GM15510 (cell line): ENCODE data around the gene BCAS2.

Experiments
- POLR2A ChIP-seq: IDR thresholded peaks from 3 replicates; pipeline ENCODE4 v1.6.1; 2011; ENCODE audit warnings: borderline replicate concordance; ENCODE audit not compliant: insufficient read length; ENCODE audit errors: extremely low read depth

Gene BCAS2

DNA sequence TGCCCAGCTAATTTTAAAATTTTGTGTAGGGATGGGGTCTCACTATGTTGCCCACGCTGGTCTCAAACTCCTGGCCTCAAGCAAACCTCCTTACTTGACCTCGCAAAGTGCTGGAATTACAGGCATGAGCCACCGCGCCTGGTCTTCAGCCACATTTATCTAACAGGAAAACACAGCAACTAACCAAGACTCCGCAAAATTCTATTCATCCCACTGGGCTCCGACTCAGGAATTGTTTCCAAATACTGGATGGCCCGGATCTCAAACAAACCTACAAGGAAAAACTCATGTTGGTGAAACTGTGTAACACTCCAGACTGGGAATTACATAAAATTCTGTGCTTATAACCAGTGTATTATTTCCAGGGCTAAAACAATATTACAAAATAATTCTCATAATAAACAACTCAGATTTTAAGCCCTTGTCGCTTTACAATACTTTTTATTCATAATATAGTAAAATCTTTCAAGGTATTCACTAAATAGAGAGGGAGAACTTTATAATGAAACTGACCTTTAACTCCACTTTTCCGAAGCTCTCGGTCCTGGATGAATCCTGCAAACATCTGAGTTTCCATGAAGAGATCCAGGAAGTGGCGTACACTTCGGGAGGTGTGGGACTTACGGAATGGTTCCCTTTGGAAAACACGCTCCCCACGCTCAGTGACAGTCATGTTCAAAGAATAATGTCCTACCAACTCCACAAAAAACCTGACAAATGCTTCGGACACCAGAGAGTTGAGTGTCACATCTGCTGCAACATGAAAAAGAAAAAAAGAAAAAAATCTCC lies 6.0 kb upstream of the BCAS2 start:
- no peak for TF ChIP-seq POLR2A

DNA sequence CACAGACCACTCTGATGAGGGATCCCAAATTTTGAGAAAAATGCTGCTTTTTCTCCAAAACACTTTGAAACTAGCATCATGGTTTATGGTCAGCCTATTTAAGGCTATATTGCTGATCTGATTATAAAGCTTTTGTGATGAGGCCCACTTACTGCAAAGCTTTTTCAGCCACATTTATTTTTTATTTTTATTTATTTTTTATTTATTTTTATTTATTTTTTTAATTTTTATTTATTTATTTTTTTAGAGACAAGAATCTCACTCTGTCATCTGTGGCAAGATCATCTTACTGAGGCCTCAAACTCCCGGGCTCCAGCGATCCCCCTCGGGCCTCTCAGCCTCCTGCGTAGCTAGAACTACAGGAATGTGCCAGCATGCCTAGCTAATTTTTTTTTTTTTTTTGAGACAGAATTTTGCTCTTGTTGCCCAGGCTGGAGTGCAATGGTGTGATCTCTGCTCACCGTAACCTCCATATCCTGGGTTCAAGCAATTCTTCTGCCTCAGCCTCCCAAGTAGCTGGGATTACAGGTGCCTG lies 5.2 kb upstream of the BCAS2 start:
- TF ChIP-seq POLR2A: no peak

DNA sequence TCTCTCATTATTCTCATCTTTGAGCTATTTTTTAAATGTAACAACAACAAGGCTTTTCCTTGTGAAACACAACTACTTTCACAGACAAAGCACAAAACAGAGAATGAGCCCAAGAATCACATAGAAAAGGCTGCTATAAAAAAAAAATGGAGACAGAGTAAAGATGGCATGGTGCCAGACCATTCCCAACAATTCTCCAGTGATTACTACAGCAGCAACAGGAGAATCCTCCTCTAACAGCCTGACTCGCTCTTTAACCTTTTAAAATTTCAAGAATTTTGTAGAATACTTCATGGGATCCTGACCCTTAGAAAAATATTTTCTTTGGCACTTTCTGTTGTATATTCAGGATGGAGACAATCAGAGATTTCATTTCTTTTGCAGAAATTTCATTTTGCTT lies 3.8 kb upstream of the BCAS2 start:
- no peak for TF ChIP-seq POLR2A

DNA sequence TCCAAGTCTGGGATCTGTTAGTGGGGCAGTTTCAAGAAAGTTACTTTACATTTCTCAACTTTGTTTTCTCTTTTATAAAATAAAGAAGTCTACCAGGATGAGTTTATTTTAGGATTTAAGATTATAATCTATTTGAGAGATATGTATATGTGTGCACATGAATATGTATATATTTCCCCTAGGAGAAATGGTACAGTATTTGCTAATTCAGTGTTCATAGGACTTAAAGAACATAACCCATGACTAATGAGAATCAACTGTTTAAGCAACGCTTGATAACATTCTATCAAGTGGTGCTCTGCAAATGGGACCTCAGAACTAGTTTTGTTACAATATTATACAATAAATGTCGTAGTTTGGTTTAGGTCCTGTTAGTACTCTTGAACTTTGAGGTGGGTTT lies 7.0 kb downstream of the BCAS2 start:
- no peak for TF ChIP-seq POLR2A

DNA sequence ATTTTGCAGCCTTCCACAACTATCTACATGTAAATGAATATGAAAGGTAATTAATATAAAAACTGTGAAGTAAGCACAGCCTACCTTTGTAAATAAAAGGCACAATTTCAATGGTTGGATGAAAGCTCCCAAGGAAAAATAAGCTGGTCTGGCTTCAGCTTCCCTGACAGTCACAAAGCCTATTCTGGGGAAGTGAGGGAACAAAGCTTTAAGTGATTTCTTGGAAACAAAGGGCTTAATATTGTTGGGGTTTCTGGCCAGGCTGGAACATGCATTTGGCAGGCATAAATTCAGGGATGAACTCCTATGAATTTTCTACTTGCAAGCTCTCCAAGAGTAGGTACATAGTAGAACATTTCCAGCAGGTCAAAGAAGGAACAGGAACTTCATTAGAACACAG lies 17.3 kb downstream of the BCAS2 start:
- TF ChIP-seq POLR2A: no peak

DNA sequence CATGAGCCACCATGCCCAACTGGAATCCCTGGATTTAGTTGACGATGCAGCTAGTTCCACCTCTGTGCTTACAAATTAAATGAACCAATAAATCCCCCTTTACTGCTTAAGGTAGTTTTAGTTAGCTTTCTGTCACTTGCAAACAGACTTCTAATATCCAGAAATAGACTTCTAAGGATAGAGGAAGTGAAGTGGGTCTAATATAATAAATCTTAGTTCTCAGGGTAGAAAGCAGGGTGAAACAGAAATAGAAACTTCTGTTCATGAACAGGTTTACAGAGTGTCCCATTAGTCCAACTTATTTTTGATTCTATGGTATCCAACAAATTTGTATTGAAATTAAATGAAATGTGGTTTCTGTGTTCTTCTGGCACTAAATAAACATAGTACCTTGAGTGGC lies 20.1 kb downstream of the BCAS2 start:
- TF ChIP-seq POLR2A: no peak

DNA sequence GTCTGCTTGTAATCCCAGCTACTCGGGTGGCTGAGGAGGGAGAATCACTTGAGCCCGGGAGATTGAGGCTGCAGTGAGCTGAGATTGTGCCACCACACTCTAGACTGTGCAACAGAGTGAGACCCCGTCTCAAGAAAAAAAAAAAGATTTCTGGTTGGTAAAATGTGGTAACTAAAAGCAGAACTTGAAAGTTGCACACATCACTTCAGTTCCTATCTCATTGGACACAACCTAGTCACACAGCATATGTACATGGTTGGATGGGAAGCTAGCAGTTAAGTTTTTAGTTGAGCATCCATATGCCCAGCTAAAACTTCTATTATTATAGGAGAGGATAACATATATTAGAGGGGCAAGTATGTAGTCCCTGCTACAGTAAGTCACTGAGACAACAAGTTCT lies 22.1 kb downstream of the BCAS2 start:
- no peak for TF ChIP-seq POLR2A

DNA sequence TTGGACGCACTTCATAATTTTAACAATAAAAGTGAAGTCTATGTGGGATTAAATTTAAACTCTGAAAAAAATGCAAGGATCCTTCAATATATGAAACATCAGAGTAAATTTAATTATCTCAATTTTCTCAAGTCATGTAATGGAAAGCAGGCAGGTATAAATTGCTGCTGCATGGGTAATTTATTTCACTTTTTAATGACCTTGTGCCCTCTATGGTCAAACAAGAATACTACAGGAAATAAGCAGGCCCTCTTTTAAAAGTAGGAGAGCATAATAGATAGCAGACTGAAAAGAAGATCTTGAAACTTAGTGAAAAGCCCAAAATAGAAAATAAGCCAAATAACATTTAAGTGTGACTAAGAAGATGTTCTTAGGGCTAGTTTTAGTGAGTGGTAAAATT lies 22.9 kb downstream of the BCAS2 start:
- no peak for TF ChIP-seq POLR2A

DNA sequence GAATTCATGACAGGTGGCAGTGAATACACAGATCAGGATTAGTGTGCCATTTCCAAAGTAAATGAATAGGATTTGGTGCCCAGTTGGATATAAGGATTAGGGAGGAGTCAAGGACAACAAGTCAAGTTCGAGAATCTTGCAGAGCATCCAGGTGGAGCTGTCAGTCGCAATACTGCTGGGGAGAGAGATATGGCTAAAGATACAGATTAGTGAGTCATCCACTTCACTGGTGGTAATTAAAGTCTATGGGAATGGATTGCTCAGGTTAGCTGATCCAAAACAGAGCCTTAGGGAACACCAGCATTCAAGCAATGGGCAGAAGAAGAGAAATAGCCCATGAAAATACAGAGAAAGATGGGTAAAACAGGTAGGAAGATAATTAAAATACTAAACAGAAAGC lies 26.8 kb downstream of the BCAS2 start:
- no peak for TF ChIP-seq POLR2A

DNA sequence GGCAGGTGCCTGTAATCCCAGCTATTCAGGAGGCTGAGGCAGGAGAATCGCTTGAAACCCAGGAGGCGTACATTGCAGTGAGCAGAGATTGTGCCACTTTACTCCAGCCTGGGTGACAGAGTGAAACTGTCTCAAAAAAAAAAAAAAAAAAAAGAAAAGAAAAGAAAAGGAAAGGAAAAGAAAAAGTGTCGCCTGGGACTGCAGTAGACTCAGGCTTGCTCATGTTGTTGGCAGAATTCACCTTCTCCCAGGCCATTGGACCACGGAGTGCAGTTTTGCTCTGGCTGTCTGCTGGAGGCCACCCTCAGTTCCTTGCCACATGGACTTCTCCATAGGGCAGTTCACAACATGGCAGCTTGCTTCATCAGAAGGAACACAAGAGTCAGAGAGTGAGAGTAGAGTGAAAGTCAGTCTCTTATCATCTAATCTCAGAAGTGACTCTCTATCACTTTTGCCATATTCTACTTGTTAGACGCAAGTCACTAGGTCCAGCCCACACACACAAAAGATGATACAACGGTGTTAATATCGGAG lies 29.2 kb downstream of the BCAS2 start:
- TF ChIP-seq POLR2A: no peak

DNA sequence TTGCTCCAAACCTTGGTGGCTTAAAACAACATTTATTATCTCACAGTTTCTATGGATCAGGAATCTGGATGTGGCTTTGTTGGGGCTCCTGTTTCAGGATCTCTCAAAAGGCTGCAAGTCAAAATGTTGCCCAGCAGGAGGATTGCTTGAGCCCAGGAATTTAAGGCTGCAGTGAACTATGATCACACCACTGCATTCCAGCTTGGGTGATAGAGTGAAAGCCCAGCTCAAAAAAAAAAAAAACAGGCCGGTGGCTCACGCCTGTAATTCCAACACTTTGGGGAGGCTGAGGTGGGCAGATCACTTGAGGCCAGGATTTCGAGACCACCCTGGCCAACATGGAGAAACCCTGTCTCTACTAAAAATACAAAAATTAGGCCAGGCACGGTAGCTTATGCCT lies 30.0 kb downstream of the BCAS2 start:
- TF ChIP-seq POLR2A: no peak

DNA sequence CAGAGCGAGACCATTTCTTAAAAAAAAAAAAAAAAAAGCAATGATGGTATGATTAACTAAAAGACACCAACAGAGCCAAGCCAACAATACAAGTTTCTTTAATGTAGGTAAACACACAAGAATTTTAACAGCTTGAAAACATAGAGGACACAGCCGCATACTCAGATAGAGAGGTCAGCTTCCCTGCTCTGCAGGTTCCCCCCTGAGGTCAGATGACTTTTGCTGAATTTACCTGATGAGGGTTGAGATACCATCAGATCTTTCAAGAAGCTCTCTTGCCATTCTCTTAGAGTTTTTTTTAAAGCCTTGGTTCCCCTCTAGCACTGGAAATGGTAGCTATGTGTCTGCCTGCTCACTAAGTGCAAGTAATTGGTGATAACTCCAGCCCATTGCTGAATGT lies 31.1 kb downstream of the BCAS2 start:
- no peak for TF ChIP-seq POLR2A

DNA sequence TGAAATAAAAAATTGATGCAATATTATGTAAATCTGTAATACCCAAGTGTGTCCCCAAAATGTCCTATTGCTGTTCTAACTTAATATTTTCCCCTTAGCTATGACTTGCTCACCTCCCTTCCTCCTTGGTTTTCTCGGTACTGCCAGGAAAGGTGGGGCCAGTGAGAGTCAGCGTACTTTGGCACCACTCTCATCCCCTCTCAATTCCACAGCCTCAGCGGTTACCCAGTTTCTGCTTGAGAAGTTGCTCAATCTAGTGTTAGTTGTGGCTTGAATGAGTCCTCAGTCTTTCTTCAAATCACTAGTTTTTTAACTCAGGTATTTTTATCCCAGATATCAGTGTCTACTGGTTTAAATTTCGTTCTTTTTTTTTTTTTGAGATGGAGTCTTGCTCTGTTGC lies 32.3 kb downstream of the BCAS2 start:
- TF ChIP-seq POLR2A: no peak

DNA sequence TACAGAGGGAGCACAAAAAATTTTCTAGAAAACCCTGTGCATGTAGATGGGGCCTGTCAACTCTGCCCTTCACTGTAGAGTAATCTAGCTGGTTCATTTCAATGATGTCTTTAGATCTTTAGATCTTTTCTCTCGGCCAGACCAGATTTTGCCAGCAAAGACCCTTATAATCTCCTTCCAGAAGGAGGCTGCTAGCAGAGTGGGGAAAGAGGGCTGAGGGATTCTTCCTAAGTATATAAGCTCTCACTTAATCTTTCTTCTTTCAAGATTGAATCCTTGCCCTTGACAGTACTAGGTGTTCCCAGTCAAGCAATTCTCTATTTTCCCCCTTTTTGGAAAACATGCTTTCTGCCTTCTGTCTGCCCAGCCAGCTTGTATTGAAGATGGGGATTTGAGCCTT lies 34.3 kb downstream of the BCAS2 start:
- TF ChIP-seq POLR2A: no peak

DNA sequence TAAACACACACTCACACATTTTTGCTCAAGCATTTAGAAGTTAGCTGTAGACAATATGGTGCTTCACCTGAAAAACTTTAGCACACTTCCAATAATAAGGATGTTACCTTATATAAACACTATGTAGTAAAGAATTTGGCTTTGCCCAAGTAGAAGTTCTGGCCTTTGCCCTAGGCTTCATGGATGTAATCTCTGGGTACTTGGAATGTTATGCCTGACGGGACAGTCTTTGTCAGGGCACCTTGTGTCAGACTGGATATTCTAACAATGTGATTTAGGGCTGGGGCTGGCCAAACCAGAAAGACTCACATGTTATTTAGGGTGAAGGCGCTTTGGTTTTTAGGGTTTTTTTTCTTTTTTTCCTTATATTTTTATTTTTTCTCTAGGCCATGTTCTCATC lies 35.6 kb downstream of the BCAS2 start:
- TF ChIP-seq POLR2A: no peak

DNA sequence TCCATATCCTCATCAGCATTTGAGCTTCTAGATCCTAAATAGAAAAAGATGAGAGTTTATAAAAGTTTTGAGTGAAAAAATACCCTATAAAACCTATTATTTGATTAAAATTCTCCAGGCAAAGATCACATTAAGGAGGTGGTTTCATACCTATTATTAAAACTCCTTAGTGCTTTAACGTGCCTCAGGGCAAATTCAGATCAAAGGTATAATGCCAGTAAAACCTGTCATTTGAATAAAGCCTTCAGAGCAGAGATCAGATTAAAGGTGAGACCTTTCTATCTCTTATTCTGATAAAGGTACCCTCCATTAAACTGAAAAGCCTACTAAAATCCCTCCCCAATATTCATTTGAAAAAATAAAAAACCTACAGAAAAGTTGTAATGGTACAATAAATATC lies 36.1 kb downstream of the BCAS2 start:
- no peak for TF ChIP-seq POLR2A

DNA sequence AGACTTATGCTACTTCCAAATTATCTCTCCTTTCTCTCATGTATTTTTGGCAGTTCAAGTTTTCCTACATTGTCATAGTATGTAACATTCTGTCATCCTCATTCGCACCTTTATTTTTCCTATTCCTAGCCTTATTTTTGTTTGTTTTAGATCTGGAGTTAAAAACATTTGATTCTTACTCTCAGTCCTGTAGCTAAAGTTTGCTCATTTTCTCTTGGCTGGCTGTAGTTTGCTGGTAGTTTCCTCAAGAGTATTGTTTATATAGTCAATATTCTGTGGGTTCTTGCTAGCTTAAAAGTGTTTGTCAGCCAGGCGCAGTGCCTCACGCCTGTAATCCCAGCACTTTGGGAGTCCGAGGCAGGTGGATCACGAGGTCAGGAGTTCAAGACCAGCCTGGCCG lies 40.6 kb downstream of the BCAS2 start:
- no peak for TF ChIP-seq POLR2A

DNA sequence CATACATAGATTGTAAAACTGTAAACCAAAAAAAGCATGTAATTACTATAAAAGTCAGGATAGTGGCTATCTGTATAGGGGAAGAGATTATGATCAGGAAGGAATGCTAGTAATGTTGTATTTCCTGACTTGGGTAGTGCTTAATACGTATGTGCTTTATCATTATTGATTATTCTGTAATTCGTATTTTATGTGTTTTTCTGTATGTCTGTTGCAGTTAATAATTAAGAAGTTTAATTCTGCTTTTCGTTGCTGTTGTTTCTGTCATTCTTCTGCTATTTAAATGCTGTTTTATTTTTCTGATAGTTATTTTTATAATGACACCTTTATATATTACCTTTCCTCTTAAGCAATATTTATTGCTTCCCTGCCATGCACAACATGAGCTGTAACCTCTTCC lies 41.1 kb downstream of the BCAS2 start:
- no peak for TF ChIP-seq POLR2A

DNA sequence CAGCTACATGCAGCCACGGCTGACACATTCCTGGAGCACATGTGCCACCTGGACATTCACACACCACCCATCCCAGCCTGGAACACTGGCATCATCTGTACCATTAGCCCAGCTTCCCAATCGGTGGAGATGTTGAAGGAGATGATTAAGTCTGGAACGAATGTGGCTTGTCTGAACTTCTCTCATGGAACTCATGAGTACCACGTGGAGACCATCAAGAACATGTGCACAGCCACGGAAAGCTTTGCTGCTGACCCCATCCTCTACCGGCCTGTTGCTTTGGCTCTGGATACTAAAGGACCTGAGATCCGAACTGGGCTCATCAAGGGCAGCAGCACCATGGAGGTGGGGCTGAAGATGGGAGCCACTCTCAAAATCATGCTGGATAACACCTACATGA lies 45.4 kb downstream of the BCAS2 start:
- no peak for TF ChIP-seq POLR2A
